Mesothelial cell of epicardium (in vitro differentiated cells): ENCODE measurements around the gene ASPG. TPM values are rescaled to one million over a fixed set of nuclear protein-coding genes. Genes with fewer than 3 reads are reported as not detected.
A peak's percentile ranks its signal among the peaks of the same experiment; 100 is the strongest.
"Not testable (repeated sequence)": the region's sequence is repeated elsewhere in the genome, so short reads cannot be mapped to it uniquely, and the experiment has no call there.

Experiments used
- DNase-seq, 2 experiments: peaks; one replicate each; pipeline ENCODE4 v3.0.0; 2021; ENCODE audit warnings: low spot score in 2 of 2; ENCODE audit not compliant: unreplicated experiment in 2 of 2
- H3K27ac Mint-ChIP-seq: 2 replicates; pipeline ENCODE4 v1.8.0; 2021; ENCODE audit warnings: mixed read lengths
- H3K27me3 Mint-ChIP-seq: 2 replicates; pipeline ENCODE4 v1.8.0; 2021; ENCODE audit warnings: low read depth, mixed read lengths
- H3K36me3 Mint-ChIP-seq: 2 replicates; pipeline ENCODE4 v1.8.0; 2021; ENCODE audit warnings: mixed read lengths
- H3K4me1 Mint-ChIP-seq: 2 replicates; pipeline ENCODE4 v1.8.0; 2021; ENCODE audit warnings: mixed read lengths
- H3K4me3 Mint-ChIP-seq: 2 replicates; pipeline ENCODE4 v1.8.0; 2021; ENCODE audit warnings: mild to moderate bottlenecking, moderate library complexity, mixed read lengths
- H3K9me3 Mint-ChIP-seq: 2 replicates; pipeline ENCODE4 v1.8.0; 2021; ENCODE audit warnings: mixed read lengths
- total RNA-seq: library from RNA; stranded (reverse); gene quantifications from 3 replicates; pipeline ENCODE4 v1.2.1, GENCODE V29; 2021
- TF ChIP-seq, protein P1 (sequence below): fragments of 200-600 bp; sonication (generic); IDR thresholded peaks from one replicate; pipeline ENCODE4 v1.5.0; 2021; ENCODE audit warnings: antibody characterized with exemption; ENCODE audit not compliant: unreplicated experiment

The ASPG gene
- total RNA-seq, 1 donor from 2014 or later, result 3.3 TPM

DNA sequence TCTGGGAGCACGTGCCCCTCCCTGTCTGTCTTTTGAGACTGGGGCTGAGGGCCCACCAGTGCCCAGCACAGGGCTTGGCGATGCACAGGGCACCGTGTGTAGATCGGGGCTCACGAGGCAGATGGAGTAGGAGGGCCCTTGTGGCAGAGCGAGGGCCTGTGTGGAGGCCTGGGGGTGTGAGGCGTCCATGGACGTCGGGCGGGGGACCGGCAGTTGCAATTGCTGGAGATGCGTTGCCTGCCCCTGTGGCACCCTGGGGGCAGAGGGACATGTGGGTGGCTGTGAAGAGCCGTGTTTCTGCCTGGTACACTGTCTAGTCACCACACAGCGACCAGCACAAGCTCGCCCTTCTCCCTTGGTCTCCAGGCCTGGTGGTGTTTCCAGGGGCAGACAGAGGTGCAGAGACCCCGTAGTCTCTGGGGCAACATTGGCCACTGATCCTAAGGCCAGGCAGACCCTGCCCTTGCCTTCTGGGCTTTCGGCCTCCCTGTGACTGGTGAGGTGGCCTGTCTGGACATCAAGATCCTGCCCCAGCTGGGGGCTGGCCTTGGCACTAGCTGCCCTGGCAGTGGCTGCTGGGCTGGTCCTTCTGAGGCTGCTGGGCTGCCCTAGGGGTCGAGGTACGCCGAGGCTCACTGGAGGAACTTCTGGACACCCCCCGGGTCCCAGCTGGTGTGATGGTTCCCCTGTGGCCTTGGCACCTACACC, 67.3 kb downstream of the ASPG start:
- no peak for DNase-seq
- Mint-ChIP-seq H3K9me3 (no peaks in the 10 kb centered on the region), H3K27ac (no peak overlapping the region), H3K27me3 (no peaks in the 10 kb centered on the region), H3K36me3 (no peaks in the 10 kb centered on the region), H3K4me3 (no peak overlapping the region), H3K4me1 (peaks cover 30% of the 10 kb centered on the region)
- TF ChIP-seq, protein P1, sequence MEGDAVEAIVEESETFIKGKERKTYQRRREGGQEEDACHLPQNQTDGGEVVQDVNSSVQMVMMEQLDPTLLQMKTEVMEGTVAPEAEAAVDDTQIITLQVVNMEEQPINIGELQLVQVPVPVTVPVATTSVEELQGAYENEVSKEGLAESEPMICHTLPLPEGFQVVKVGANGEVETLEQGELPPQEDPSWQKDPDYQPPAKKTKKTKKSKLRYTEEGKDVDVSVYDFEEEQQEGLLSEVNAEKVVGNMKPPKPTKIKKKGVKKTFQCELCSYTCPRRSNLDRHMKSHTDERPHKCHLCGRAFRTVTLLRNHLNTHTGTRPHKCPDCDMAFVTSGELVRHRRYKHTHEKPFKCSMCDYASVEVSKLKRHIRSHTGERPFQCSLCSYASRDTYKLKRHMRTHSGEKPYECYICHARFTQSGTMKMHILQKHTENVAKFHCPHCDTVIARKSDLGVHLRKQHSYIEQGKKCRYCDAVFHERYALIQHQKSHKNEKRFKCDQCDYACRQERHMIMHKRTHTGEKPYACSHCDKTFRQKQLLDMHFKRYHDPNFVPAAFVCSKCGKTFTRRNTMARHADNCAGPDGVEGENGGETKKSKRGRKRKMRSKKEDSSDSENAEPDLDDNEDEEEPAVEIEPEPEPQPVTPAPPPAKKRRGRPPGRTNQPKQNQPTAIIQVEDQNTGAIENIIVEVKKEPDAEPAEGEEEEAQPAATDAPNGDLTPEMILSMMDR, result no peak

DNA sequence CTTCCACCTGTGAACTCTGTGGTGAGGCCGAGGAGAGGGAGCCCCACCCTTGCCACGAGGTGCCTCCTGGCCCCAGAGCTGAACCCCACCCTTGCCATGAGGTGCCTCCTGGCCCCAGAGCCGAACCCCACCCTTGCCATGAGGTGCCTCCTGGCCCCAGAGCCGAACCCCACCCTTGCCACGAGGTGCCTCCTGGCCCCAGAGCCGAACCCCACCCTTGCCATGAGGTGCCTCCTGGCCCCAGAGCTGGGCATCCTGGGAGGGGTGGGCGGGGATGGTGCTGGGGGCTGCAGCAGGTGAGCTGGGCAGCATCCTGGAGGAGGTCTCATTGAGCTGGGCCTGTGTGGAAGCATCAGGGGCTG, 67.9 kb downstream of the ASPG start:
- H3K27me3 Mint-ChIP-seq, H3K9me3 Mint-ChIP-seq, DNase-seq, H3K4me3 Mint-ChIP-seq, H3K27ac Mint-ChIP-seq, H3K36me3 Mint-ChIP-seq: not testable (repeated sequence)
- H3K4me1 Mint-ChIP-seq, result peaks cover 25% of the 10 kb centered on the region

DNA sequence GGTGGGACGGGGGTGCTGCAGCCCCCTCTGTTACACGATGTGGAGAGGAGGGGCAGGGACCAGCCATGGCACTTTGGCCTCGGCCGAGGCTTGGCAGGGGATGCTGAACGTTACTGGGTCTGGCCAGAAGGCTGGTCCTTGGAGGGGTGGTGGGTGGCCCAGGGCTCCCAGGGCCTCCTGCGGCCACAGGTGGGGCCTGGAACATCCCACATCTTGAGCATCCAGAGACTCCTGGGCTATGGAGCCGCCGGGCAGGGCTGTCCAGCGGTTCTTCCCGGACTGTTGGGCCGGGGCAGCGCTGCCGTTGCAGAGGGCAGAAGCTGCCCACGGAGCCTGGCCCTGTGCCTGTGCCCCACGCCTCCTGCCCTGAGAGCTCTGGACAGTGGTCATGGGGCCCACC, 68.7 kb downstream of the ASPG start:
- Mint-ChIP-seq H3K9me3 (no peaks in the 10 kb centered on the region), H3K4me3 (no peak overlapping the region), H3K27me3 (no peaks in the 10 kb centered on the region), H3K27ac (no peak overlapping the region), H3K36me3 (no peaks in the 10 kb centered on the region), H3K4me1 (peaks cover 19% of the 10 kb centered on the region)
- TF ChIP-seq, protein P1, result no peak
- DNase-seq, result no peak

DNA sequence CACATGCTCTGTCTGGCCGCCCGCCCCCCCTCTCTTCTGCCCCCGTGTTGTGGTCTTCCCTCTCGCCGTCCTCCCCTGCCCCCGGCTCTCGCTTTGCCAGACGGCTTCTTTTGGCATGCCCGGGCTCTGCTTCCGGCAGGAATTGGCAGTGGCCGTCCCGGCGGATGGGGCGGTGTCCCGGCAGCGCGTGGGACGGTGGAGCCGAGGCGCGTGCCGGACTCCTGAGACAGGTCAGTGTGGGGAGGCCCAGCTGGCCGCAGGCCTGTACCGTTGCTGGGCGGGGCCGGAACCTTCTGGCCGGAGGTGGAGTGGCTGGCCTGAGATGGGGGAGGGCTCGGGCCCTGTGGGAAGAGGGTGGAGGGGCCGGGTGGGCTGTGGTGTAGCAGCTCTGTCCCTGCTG, 70.0 kb downstream of the ASPG start:
- DNase-seq, result no peak
- H3K27me3 Mint-ChIP-seq, result no peaks in the 10 kb centered on the region
- H3K27ac Mint-ChIP-seq, result no peak overlapping the region
- no peaks in the 10 kb centered on the region for H3K36me3 Mint-ChIP-seq
- TF ChIP-seq, protein P1, result no peak
- no peaks in the 10 kb centered on the region for H3K9me3 Mint-ChIP-seq
- peaks cover 15% of the 10 kb centered on the region for H3K4me1 Mint-ChIP-seq
- no peak overlapping the region for H3K4me3 Mint-ChIP-seq

DNA sequence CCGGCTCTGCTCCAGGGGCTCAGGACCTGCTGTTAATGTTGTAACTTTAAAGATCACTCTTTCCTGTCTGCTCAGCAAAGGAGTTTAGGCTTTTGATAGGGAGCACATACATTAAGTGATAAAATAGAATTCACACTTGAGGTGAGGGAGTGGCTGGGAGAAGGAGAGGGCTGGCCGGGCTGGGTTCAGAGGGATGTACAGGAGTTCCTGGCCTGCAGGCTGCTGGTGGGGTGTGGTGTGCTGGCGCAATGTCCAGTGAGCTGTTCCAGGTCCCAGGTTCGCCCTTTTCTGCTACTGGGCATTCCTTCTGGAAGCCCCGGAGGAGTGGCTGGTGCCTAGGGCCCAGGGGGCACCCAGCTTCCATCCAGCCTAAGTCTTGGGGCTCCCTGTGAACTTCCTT, 70.6 kb downstream of the ASPG start:
- Mint-ChIP-seq H3K36me3 (no peaks in the 10 kb centered on the region), H3K9me3 (no peaks in the 10 kb centered on the region), H3K27ac (peak overlapping the region; percentile 34), H3K27me3 (no peaks in the 10 kb centered on the region), H3K4me1 (peaks cover 12% of the 10 kb centered on the region), H3K4me3 (no peak overlapping the region)
- TF ChIP-seq, protein P1, result no peak
- DNase-seq, result no peak

DNA sequence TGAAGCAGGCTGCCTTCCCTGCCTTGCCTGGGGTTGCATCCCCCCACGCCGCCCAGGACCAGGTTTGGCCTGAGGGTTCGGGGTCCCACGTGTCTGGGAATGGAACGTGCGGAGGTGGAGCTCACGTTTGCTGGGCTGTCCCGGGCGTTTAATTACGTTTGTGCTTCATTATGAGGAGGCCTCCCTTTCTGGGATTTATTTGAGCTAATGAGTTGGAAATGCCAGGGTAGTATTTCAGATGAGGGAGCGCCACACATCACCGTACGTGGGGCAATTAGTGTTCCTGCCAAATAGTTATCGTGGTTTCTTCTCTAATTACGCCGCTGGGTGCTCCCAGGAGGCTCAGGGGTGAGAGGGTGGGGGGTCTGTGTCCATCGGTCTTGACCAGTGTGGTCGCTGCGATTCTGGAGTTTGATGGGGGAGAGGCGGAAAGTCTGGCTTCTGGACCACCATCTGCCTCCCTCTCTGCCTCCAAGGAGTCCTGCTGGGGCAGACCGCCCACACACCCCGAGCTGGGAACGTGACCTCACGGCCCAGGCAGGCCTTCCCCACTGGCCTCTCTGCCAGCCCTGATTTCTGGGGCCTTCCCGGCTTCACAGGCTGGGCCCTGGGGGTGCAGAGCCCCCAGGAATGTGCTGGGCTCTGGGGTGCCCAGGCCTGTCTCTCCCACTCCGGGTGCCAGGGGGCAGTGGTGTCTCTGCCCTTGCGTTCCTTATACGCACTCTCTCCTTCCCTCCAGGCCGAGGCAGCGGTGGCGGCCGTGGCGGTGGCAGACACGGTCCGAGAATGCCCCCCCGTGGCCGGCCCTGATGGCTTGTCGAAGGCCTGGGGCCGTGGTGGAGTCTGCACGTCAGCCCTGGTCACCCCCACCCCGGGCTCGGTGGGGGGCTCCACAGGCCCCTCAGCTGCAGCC, 71.8 kb downstream of the ASPG start:
- H3K36me3 Mint-ChIP-seq, result no peaks in the 10 kb centered on the region
- TF ChIP-seq, protein P1, result no peak
- DNase-seq, result no peak
- H3K4me1 Mint-ChIP-seq, result peaks cover 6% of the 10 kb centered on the region
- H3K27ac Mint-ChIP-seq, result no peak overlapping the region
- H3K27me3 Mint-ChIP-seq, result no peaks in the 10 kb centered on the region
- no peaks in the 10 kb centered on the region for H3K9me3 Mint-ChIP-seq
- H3K4me3 Mint-ChIP-seq, result no peak overlapping the region
